ENCODE measurements around the gene TPD52L2.

TPD52L2 gene

GRCh38 chr20:63829945-63830835 lies 34.9 kb upstream of the TPD52L2 start:
- Histone ChIP-seq H3K4me2 (ENCODE audit: insufficient read depth, low read length, poor library complexity, severe bottlenecking) (peak overlapping the region; percentile 74), H3K23ac (ENCODE audit: low read depth, low read length, poor library complexity) (no peak overlapping the region), H3K4ac (ENCODE audit: low read length) (no peak overlapping the region), H3K27me3 (ENCODE audit: control insufficient read depth in 3 of 3, insufficient read depth in 3 of 3, low read depth in 1 of 3, low read length in 3 of 3) (peaks cover 0 to 31% (median 10%) of the 10 kb centered on the region in 3 experiments), H3K9ac (ENCODE audit: low read depth, low read length, poor library complexity) (no peak overlapping the region), H3K27ac (replicated peaks; ENCODE audit: low read length) (no peak overlapping the region), H3K4me1 (ENCODE audit: control insufficient read depth in 2 of 2, insufficient read depth in 1 of 2, low read depth in 1 of 2, low read length in 2 of 2) (peaks cover 21 to 31% of the 10 kb centered on the region in 2 donors), H3K18ac (ENCODE audit: low read length) (peak overlapping the region; percentile 30), H3K9me3 (replicated peaks in 1 of 2; ENCODE audit: control insufficient read depth in 2 of 2, insufficient read depth in 1 of 2, low read depth in 1 of 2, low read length in 2 of 2) (no peaks in the 10 kb centered on the region), H2BK5ac (ENCODE audit: low read length) (no peak overlapping the region), H2BK120ac (ENCODE audit: low read depth, low read length) (no peak overlapping the region), H3K14ac (ENCODE audit: low read length) (peak overlapping the region; percentile 3), H4K8ac (ENCODE audit: low read depth, low read length) (no peak overlapping the region), H3K36me3 (replicated peaks in 1 of 2; ENCODE audit: control insufficient read depth in 2 of 2, insufficient read depth in 2 of 2, low read length in 2 of 2) (peaks cover 0 to 10% of the 10 kb centered on the region in 2 donors), H2AFZ (ENCODE audit: low read length) (peak overlapping the region; percentile 77), H3K4me3 (ENCODE audit: low read length in 2 of 2) (peak overlapping the region; percentile 82 to 85), H4K91ac (ENCODE audit: low read depth, low read length, poor library complexity) (no peak overlapping the region), H3K79me1 (ENCODE audit: low read depth, low read length) (peaks cover 4% of the 10 kb centered on the region), H2BK12ac (ENCODE audit: low read length) (no peak overlapping the region), H2BK15ac (ENCODE audit: low read length) (no peak overlapping the region), H2AK5ac (ENCODE audit: low read depth, low read length) (no peak overlapping the region)
- no peak for DNase-seq (ENCODE audit: low spot score)
- no CpG with 5 or more reads among the region's 99 CpGs for WGBS, 2 donors (ENCODE audit: extremely low coverage in 2 of 2, insufficient read length in 2 of 2, insufficient replicate concordance in 1 of 2)

DNA sequence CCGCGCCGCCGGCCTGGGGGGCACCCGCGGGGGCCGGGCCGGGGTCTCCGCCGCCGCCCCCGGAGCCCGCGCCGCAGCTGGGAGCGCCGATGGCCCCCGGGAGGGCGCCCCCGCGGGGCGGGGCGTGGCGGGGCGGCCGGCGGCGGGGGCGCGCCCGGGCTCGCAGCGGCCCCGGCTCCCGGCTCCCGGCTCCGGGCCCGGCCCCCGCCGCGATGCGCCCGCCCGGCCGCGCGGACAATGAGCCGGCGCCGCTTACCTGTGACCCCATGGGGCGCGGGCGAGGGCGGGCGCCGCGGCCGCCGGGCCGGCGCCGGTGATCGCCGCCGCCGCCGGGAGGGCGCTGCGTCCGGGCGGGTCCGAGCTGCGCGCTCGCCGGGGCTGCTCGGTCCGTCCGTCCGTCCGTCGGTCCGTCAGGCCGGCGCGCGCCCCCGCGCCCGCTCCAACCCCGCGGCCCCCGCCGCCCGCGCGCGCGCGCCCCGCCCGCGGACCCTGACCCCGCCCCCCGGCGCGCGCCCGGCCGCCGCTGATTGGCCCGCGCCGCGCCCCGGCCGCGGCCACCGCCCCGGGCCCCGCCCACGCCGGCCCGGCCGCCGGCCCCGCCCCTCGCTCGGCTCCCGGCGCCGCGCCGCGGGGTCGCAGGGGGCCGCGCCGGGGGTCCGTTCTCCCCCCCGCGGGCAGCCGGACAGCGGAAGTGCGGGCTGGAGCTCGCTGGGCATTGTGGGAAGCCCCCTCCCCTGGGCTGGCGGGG lies 34.1 kb upstream of the TPD52L2 start, which contains the start of gene ZBTB46:
Gene ZBTB46, minus strand, starts transcription at position 424 of the 748 bp plus-strand sequence. CDS start 40,507 bp downstream, outside the sequence.
- Histone ChIP-seq H2BK12ac (ENCODE audit: low read length) (no peak within 1 kb of the TSS), H3K79me1 (ENCODE audit: low read depth, low read length) (peaks cover 4% of the 10 kb centered on the region), H3K27ac (replicated peaks; ENCODE audit: low read length) (no peak within 1 kb of the TSS), H3K4me2 (ENCODE audit: insufficient read depth, low read length, poor library complexity, severe bottlenecking) (peak within 1 kb of the TSS; percentile 87), H2AK5ac (ENCODE audit: low read depth, low read length) (peak within 1 kb of the TSS; percentile 61), H2BK120ac (ENCODE audit: low read depth, low read length) (peak within 1 kb of the TSS; percentile 47), H2AFZ (ENCODE audit: low read length) (peak within 1 kb of the TSS; percentile 77), H3K9me3 (replicated peaks in 1 of 2; ENCODE audit: control insufficient read depth in 2 of 2, insufficient read depth in 1 of 2, low read depth in 1 of 2, low read length in 2 of 2) (no peaks in the 10 kb centered on the region), H3K4me3 (ENCODE audit: low read length in 2 of 2) (peak within 1 kb of the TSS; percentile 84 to 85), H3K4ac (ENCODE audit: low read length) (no peak within 1 kb of the TSS), H4K8ac (ENCODE audit: low read depth, low read length) (no peak within 1 kb of the TSS), H3K27me3 (ENCODE audit: control insufficient read depth in 3 of 3, insufficient read depth in 3 of 3, low read depth in 1 of 3, low read length in 3 of 3) (peaks cover 0 to 31% (median 10%) of the 10 kb centered on the region in 3 experiments), H3K14ac (ENCODE audit: low read length) (peak within 1 kb of the TSS; percentile 3), H4K91ac (ENCODE audit: low read depth, low read length, poor library complexity) (no peak within 1 kb of the TSS), H2BK15ac (ENCODE audit: low read length) (peak within 1 kb of the TSS; percentile 26), H3K18ac (ENCODE audit: low read length) (peak within 1 kb of the TSS; percentile 89), H3K9ac (ENCODE audit: low read depth, low read length, poor library complexity) (peak within 1 kb of the TSS; percentile 72), H2BK5ac (ENCODE audit: low read length) (peak within 1 kb of the TSS; percentile 53), H3K4me1 (ENCODE audit: control insufficient read depth in 2 of 2, insufficient read depth in 1 of 2, low read depth in 1 of 2, low read length in 2 of 2) (peaks cover 26 to 36% of the 10 kb centered on the region in 2 donors), H3K36me3 (replicated peaks in 1 of 2; ENCODE audit: control insufficient read depth in 2 of 2, insufficient read depth in 2 of 2, low read length in 2 of 2) (peaks cover 0 to 3% of the 10 kb centered on the region in 2 donors), H3K23ac (ENCODE audit: low read depth, low read length, poor library complexity) (peak within 1 kb of the TSS; percentile 37)
- DNase-seq (ENCODE audit: low spot score) = no peak
- no CpG with 5 or more reads among the region's 147 CpGs for WGBS, 2 donors (ENCODE audit: extremely low coverage in 2 of 2, insufficient read length in 2 of 2, insufficient replicate concordance in 1 of 2)

DNA sequence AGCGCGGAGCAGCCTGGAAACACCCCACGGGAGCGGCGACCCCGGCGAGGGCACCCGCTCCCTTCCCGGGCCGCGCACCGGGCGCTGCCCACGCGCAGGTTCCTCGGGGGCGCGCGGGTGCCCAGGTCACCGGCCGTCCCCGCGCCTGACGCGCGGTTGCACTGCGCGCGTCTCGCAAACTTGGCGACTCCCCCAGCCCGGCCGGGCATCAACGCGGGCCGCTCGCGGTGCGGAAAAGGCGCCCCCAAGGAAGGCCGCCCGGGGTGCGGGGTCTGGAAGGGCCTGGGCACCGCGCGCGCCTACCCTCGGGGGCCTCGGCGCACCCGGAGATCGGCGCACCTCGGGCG lies 33.5 kb upstream of the TPD52L2 start:
- Histone ChIP-seq H3K27me3 (ENCODE audit: control insufficient read depth in 3 of 3, insufficient read depth in 3 of 3, low read depth in 1 of 3, low read length in 3 of 3) (peaks cover 0 to 31% (median 10%) of the 10 kb centered on the region in 3 experiments), H3K4ac (ENCODE audit: low read length) (no peak overlapping the region), H2BK12ac (ENCODE audit: low read length) (no peak overlapping the region), H3K18ac (ENCODE audit: low read length) (peak overlapping the region; percentile 89), H3K4me2 (ENCODE audit: insufficient read depth, low read length, poor library complexity, severe bottlenecking) (peak overlapping the region; percentile 87), H3K4me1 (ENCODE audit: control insufficient read depth in 2 of 2, insufficient read depth in 1 of 2, low read depth in 1 of 2, low read length in 2 of 2) (peaks cover 26 to 36% of the 10 kb centered on the region in 2 donors), H2AFZ (ENCODE audit: low read length) (peak overlapping the region; percentile 66), H3K14ac (ENCODE audit: low read length) (no peak overlapping the region), H3K4me3 (ENCODE audit: low read length in 2 of 2) (peak overlapping the region; percentile 29 to 84), H3K9me3 (replicated peaks in 1 of 2; ENCODE audit: control insufficient read depth in 2 of 2, insufficient read depth in 1 of 2, low read depth in 1 of 2, low read length in 2 of 2) (no peaks in the 10 kb centered on the region), H2BK120ac (ENCODE audit: low read depth, low read length) (peak overlapping the region; percentile 47), H3K79me1 (ENCODE audit: low read depth, low read length) (peaks cover 4% of the 10 kb centered on the region), H3K23ac (ENCODE audit: low read depth, low read length, poor library complexity) (peak overlapping the region; percentile 37), H3K36me3 (replicated peaks in 1 of 2; ENCODE audit: control insufficient read depth in 2 of 2, insufficient read depth in 2 of 2, low read length in 2 of 2) (peaks cover 0 to 2% of the 10 kb centered on the region in 2 donors), H4K91ac (ENCODE audit: low read depth, low read length, poor library complexity) (no peak overlapping the region), H2AK5ac (ENCODE audit: low read depth, low read length) (peak overlapping the region; percentile 61), H2BK5ac (ENCODE audit: low read length) (peak overlapping the region; percentile 53), H3K27ac (replicated peaks; ENCODE audit: low read length) (no peak overlapping the region), H3K9ac (ENCODE audit: low read depth, low read length, poor library complexity) (peak overlapping the region; percentile 4), H4K8ac (ENCODE audit: low read depth, low read length) (no peak overlapping the region), H2BK15ac (ENCODE audit: low read length) (peak overlapping the region; percentile 26)
- DNase-seq (ENCODE audit: low spot score) = no peak
- no CpG with 5 or more reads among the region's 55 CpGs for WGBS, 2 donors (ENCODE audit: extremely low coverage in 2 of 2, insufficient read length in 2 of 2, insufficient replicate concordance in 1 of 2)
